ENCODE results near the gene ANKRD6. TPM values are rescaled to one million over a fixed set of nuclear protein-coding genes. Genes with fewer than 3 reads are reported as not detected.

Gene ANKRD6
- total RNA-seq, 6 donors from 2014 or later, result 14.5 to 60.8 (median 30.7) TPM

- DNase-seq (no peak), ATAC-seq (ENCODE audit: low FRiP score in 2 of 2) (no peak)
- no peak overlapping the region for H3K4me3 ChIP-seq
- WGBS, 2 donors, result 80 to 88% methylated on average over 3 of the region's 3 CpGs
- peaks cover 5 to 10% (median 7%) of the 10 kb centered on the region in 4 donors for H3K4me1 ChIP-seq
- H3K36me3 ChIP-seq, result peaks cover 5 to 48% (median 15%) of the 10 kb centered on the region in 4 donors
- no peak overlapping the region for H3K27ac ChIP-seq
- TF ChIP-seq POLR2A (IDR thresholded peaks at IDR 0.05) (no peak), EP300 (IDR thresholded peaks at IDR 0.05) (no peak), CTCF (IDR thresholded peaks at IDR 0.05) (no peak), POLR2AphosphoS5 (IDR thresholded peaks at IDR 0.05) (no peak)
- H3K27me3 ChIP-seq, result no peaks in the 10 kb centered on the region
- no peaks in the 10 kb centered on the region for H3K9me3 ChIP-seq
These were observed 210.0 kb downstream of the ANKRD6 start for GRCh38 chr6:89642956-89643355.

- ATAC-seq (ENCODE audit: low FRiP score in 2 of 2) (no peak), DNase-seq (peak in 1 of 2 donors; percentile 41)
- peaks cover 5 to 8% (median 7%) of the 10 kb centered on the region in 4 donors for H3K4me1 ChIP-seq
- 63 to 73% methylated on average over 3 of the region's 3 CpGs for WGBS, 2 donors
- H3K27ac ChIP-seq, result no peak overlapping the region
- no peaks in the 10 kb centered on the region for H3K27me3 ChIP-seq
- no peaks in the 10 kb centered on the region for H3K9me3 ChIP-seq
- H3K36me3 ChIP-seq, result peaks cover 5 to 53% (median 18%) of the 10 kb centered on the region in 4 donors
- no peak overlapping the region for H3K4me3 ChIP-seq
- TF ChIP-seq POLR2AphosphoS5 (IDR thresholded peaks at IDR 0.05), result no peak
- TF ChIP-seq POLR2A (IDR thresholded peaks at IDR 0.05), result no peak
- TF ChIP-seq CTCF (IDR thresholded peaks at IDR 0.05), result no peak
- TF ChIP-seq EP300 (IDR thresholded peaks at IDR 0.05), result no peak
These were observed 210.5 kb downstream of the ANKRD6 start for GRCh38 chr6:89643406-89643805.

GRCh38 chr6:89644864-89645263, 211.9 kb downstream of the ANKRD6 start:
- DNase-seq, result no peak
- Histone ChIP-seq H3K4me1 (peaks cover 0 to 8% (median 0%) of the 10 kb centered on the region in 4 donors), H3K9me3 (no peaks in the 10 kb centered on the region), H3K27ac (no peak overlapping the region), H3K27me3 (no peaks in the 10 kb centered on the region), H3K4me3 (no peak overlapping the region), H3K36me3 (peaks cover 5 to 61% (median 20%) of the 10 kb centered on the region in 4 donors)
- TF ChIP-seq CTCF (IDR thresholded peaks at IDR 0.05) (no peak), EP300 (IDR thresholded peaks at IDR 0.05) (no peak), POLR2A (IDR thresholded peaks at IDR 0.05) (no peak), POLR2AphosphoS5 (IDR thresholded peaks at IDR 0.05) (no peak)
- WGBS, 2 donors, result 78 to 85% methylated on average over 4 of the region's 4 CpGs
- ATAC-seq (ENCODE audit: low FRiP score in 2 of 2), result no peak

GRCh38 chr6:89649682-89650081, 216.7 kb downstream of the ANKRD6 start:
- DNase-seq (no peak), ATAC-seq (ENCODE audit: low FRiP score in 2 of 2) (no peak)
- Histone ChIP-seq H3K27me3 (no peaks in the 10 kb centered on the region), H3K36me3 (peaks cover 17 to 85% (median 49%) of the 10 kb centered on the region in 4 donors), H3K27ac (no peak overlapping the region), H3K4me1 (no peaks in the 10 kb centered on the region), H3K9me3 (no peaks in the 10 kb centered on the region), H3K4me3 (no peak overlapping the region)
- 100% methylated on average over 1 of the region's 1 CpG for WGBS, 2 donors
- no peak for TF ChIP-seq POLR2AphosphoS5 (IDR thresholded peaks at IDR 0.05)
- no peak for TF ChIP-seq CTCF (IDR thresholded peaks at IDR 0.05)
- no peak for TF ChIP-seq EP300 (IDR thresholded peaks at IDR 0.05)

- no peak overlapping the region for H3K27ac ChIP-seq
- no peak for TF ChIP-seq POLR2AphosphoS5 (IDR thresholded peaks at IDR 0.05)
- TF ChIP-seq POLR2A (IDR thresholded peaks at IDR 0.05), result no peak
- no peaks in the 10 kb centered on the region for H3K27me3 ChIP-seq
- no peaks in the 10 kb centered on the region for H3K4me1 ChIP-seq
- H3K36me3 ChIP-seq, result peaks cover 17 to 90% (median 52%) of the 10 kb centered on the region in 4 donors
- H3K4me3 ChIP-seq, result no peak overlapping the region
- WGBS, 2 donors, result 92 to 96% methylated on average over 8 of the region's 8 CpGs
- ATAC-seq (ENCODE audit: low FRiP score in 2 of 2) (no peak), DNase-seq (no peak)
- H3K9me3 ChIP-seq, result no peaks in the 10 kb centered on the region
These were observed 217.6 kb downstream of the ANKRD6 start for GRCh38 chr6:89650579-89650978.
